Measurements from ENCODE around the gene BLM. TPM values are rescaled to one million over a fixed set of nuclear protein-coding genes. Genes with fewer than 3 reads are reported as not detected.
"Not testable (repeated sequence)": the region's sequence is repeated elsewhere in the genome, so short reads cannot be mapped to it uniquely, and the experiment has no call there.

The BLM gene
- total RNA-seq, 2 donors from 2014 or later, result 19.3 to 26.7 TPM

GRCh38 chr15:90840157-90840855, 123.2 kb downstream of the BLM start:
- Histone ChIP-seq H3K4me3 (no peak overlapping the region), H3K4me1 (no peaks in the 10 kb centered on the region), H3K36me3 (no peaks in the 10 kb centered on the region), H3K27me3 (no peaks in the 10 kb centered on the region), H3K27ac (no peak overlapping the region), H3K9me3 (no peaks in the 10 kb centered on the region)
- TF ChIP-seq, protein P1, sequence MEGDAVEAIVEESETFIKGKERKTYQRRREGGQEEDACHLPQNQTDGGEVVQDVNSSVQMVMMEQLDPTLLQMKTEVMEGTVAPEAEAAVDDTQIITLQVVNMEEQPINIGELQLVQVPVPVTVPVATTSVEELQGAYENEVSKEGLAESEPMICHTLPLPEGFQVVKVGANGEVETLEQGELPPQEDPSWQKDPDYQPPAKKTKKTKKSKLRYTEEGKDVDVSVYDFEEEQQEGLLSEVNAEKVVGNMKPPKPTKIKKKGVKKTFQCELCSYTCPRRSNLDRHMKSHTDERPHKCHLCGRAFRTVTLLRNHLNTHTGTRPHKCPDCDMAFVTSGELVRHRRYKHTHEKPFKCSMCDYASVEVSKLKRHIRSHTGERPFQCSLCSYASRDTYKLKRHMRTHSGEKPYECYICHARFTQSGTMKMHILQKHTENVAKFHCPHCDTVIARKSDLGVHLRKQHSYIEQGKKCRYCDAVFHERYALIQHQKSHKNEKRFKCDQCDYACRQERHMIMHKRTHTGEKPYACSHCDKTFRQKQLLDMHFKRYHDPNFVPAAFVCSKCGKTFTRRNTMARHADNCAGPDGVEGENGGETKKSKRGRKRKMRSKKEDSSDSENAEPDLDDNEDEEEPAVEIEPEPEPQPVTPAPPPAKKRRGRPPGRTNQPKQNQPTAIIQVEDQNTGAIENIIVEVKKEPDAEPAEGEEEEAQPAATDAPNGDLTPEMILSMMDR (IDR thresholded peaks at IDR 0.05), result no peak
- no peak for DNase-seq (ENCODE audit: low spot score)

- H3K9me3 ChIP-seq, result no peaks in the 10 kb centered on the region
- no peak overlapping the region for H3K4me3 ChIP-seq
- no peaks in the 10 kb centered on the region for H3K4me1 ChIP-seq
- no peaks in the 10 kb centered on the region for H3K36me3 ChIP-seq
- DNase-seq (ENCODE audit: low spot score), result no peak
- no peak overlapping the region for H3K27ac ChIP-seq
- no peaks in the 10 kb centered on the region for H3K27me3 ChIP-seq
- TF ChIP-seq, protein P1 (IDR thresholded peaks at IDR 0.05), result no peak
These were observed 123.8 kb downstream of the BLM start for GRCh38 chr15:90840954-90841353.

DNA sequence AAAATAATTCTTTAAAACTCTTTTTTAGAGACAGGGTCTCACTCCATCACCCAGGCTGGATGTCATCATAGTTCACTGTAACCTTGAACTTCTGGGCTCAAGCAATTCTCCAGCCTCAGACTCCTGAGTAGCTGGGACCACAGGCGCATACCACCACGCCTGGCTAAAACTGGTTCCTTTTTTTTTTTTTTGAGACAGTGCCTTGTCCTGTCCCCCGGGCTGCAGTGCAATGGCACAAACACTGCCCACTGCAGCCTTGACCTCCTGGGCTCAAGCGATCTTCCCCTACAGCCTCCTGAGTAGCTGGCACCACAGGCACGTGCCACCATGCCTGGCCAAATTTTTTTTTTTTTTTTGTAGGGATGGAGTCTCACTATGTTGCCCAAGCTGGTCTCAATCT, 127.5 kb downstream of the BLM start:
- H3K4me3 ChIP-seq, result no peak overlapping the region
- TF ChIP-seq, protein P1 (IDR thresholded peaks at IDR 0.05), result no peak
- no peak for DNase-seq (ENCODE audit: low spot score)
- H3K4me1 ChIP-seq, result no peaks in the 10 kb centered on the region
- H3K27ac ChIP-seq, result no peak overlapping the region
- H3K27me3 ChIP-seq, result no peaks in the 10 kb centered on the region
- H3K36me3 ChIP-seq, result no peaks in the 10 kb centered on the region
- H3K9me3 ChIP-seq, result no peaks in the 10 kb centered on the region

- Histone ChIP-seq H3K4me3 (no peak overlapping the region), H3K27me3 (no peaks in the 10 kb centered on the region), H3K36me3 (no peaks in the 10 kb centered on the region), H3K27ac (no peak overlapping the region), H3K4me1 (no peaks in the 10 kb centered on the region), H3K9me3 (no peaks in the 10 kb centered on the region)
- TF ChIP-seq, protein P1 (IDR thresholded peaks at IDR 0.05), result no peak
- DNase-seq (ENCODE audit: low spot score), result no peak
These were observed 128.2 kb downstream of the BLM start for GRCh38 chr15:90845201-90845949.

DNA sequence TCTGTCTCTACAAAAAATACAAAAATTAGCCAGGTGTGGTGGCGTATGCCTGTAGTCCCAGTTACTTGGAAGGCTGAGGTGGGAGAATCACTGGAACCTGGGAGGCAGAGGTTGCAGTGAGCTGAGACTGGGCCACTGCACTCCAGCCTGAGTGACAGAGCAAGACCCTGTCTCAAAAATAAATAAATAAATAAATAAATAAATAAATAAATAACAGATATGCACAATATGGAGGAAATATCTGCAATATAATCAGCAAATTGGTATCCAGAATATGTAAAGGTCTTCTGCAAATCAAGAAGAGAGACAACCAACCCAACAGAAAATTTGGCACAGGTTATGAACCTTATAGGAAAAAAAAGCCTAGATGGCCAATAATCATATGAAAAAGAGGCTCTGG, 132.3 kb downstream of the BLM start:
- H3K4me1 ChIP-seq; H3K36me3 ChIP-seq; DNase-seq (ENCODE audit: low spot score); H3K27ac ChIP-seq; H3K9me3 ChIP-seq; H3K27me3 ChIP-seq; H3K4me3 ChIP-seq: not testable (repeated sequence)

GRCh38 chr15:90851114-90851513, 134.0 kb downstream of the BLM start:
- DNase-seq (ENCODE audit: low spot score), result no peak
- Histone ChIP-seq H3K9me3 (no peaks in the 10 kb centered on the region), H3K4me1 (no peaks in the 10 kb centered on the region), H3K4me3 (no peak overlapping the region), H3K36me3 (no peaks in the 10 kb centered on the region), H3K27me3 (no peaks in the 10 kb centered on the region), H3K27ac (no peak overlapping the region)
- TF ChIP-seq, protein P1 (IDR thresholded peaks at IDR 0.05), result no peak

Measured in right atrium auricular region (tissue), 2 donors.